Kidney glomerular epithelial cell (primary cell): ENCODE data around the gene TBC1D4.

Experiments used
- DNase-seq: peaks from one replicate; lab custom pipeline; 2025; lab: John Stamatoyannopoulos, UW

TBC1D4 gene

DNA sequence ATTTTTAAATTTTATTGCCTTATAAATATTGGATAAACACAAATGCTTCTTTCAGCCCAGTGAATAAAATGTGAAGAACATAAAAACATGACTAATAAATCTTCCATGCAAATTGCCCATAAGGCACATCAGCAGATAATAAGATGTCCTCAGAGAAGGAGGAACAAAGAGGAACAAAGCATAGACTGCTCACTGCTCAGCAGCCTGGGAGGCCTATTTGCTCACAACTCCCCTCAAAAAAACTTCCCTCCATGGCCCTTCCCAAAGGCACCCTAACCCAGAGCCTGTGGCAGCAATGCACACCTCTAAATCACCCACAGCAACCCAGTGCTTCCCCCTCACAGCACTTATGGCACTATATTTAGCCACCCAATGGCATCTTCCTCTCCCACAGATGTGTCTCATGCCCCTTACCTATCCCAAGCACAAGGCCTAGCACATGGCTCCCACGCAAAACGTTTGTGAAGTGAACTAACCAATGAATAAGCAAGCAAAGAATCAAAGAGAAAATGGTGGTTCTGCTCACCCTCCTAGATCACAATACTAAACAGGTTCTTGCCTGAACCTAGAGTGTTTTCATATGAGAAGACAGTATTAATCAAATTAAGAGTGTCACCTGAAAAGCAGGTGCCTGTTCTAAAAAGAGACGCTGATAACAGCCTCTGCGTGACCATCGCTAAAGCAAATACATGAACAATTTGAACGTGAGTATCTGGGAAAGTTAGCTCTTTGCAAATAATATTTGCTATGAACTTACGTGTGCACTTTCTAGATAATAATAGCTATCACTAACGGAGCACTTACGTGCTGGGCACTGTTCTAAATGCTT, 96.9 kb downstream of the TBC1D4 start:
- no peak for DNase-seq

DNA sequence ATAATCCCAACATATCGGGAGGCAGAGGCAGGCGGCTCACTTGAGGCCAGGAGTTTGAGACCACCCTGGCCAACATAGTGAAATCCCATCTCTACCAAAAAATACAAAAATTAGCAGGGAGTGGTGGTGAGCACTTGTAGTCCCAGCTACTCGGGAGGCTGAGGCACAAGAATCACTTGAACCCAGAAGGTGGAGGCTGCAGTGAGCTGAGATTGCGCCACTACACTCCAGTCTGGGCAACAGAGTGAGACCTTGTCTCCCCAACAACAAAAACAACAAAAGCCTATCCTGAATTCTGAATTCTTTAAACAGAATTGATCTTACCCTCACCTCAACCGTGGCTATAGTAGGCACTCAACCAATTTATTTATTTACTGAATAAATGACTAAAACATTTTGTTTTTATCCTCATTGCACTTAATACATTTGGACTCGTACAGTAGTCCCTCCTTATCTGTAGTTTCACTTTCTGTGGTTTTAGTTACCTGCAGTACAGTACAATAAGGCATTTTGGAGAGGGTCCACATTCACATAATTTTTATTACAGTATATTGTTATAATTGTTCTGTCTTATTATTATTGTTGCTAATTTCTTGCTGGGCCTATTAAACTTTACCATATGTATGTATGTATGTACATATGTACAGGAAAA, 98.8 kb downstream of the TBC1D4 start:
- DNase-seq: no peak

DNA sequence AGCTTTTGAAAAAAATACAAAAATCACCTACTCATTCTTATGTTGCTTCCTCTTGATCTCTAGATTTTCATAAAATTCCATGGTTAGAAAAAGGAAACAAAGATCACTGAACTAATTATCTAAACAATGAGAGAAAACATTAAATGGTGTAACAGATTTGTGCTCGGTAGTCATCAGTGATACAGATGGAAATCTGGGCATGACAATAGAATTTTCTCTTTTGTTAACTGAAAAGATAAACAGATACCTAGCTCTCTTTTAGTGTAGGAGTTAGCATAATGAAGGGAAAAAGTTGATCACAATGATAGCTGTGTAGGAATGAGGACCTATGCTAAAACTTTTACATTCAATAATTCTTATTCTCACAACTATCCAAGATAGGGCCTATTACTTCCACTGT, 103.7 kb downstream of the TBC1D4 start:
- no peak for DNase-seq

GRCh38 chr13:75376792-75377402, 105.1 kb downstream of the TBC1D4 start:
- DNase-seq: no peak

- DNase-seq: no peak
These were observed 106.6 kb downstream of the TBC1D4 start for GRCh38 chr13:75375329-75375728.

DNA sequence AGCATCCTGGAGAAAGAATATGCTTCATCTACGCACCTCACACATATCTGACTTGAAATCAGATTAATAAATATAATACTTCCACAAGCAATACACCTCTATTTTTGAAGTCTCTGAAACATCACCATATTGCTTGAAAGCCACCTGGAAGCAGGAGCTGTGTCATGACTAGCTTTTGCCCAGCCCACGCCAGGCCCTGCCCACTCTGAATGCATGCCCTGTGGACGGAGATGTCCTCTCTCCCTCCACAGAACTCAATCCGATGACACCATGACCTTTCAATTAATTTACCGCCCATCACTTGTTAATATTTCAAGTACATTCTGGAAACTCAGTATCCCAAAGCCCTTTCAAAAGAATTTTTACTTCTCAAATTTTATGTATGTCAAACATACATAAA, 108.0 kb downstream of the TBC1D4 start:
- no peak for DNase-seq

DNA sequence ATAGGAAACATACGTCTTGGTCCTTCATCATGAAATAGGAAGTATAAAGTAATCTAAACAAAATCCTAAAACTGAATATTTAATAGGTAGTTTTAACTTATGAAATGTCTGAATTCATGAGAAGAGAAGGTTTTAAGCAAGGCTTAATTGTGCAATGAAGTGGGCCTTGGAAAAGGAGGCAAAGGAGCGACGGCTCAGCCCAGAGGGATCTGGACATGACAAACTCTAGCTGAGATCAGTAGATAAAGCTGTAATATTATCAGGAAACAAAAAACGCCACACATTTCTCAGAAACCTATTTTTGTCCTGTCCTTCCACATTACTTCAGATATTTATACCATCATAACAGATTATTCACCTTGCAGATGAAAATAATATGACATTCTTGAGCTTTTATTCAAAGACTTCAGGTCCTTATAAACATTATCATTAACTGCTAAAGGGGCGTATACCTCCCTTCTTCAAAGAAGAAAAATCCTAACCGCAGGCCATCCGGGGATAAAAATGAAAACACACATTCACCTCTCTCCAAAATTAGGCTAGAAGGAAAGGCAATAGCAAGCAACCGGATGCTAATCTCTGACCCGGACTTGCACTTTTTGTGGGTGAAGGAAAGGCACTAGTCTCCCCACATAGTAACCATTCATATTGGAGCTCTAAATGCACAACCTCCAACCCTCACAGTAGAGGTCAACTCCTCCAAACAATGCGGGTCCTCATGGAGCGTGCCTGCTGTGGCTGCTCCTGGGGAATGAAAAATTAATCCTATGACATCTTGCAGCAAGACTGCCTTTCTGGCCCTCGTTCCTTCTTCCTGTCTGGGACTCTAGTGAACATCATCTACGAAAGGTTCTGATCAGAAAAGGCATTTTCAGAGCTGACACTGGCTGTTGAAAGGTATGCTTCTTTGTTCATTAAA, 108.8 kb downstream of the TBC1D4 start:
- no peak for DNase-seq

DNA sequence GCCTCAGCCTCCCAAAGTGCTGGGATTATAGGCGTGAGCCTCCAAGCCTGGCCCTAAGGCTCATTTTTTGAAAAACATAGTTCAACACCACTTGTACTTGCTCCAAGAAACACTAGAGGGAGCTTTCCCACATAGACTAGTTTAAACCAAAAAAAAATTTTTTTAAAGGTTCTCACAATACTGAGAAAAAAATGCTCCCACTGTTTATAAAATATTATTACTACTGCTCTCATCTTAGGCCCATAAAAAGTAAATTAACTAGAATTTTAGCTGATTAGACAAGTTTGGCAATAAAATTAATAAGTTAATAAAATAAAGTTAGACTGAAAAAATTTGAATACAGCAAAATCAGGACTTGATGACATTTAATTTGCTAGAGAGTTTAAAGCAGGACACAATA, 109.5 kb downstream of the TBC1D4 start:
- peak; percentile 36 for DNase-seq

- DNase-seq: no peak
These were observed 110.8 kb downstream of the TBC1D4 start for GRCh38 chr13:75371203-75371602.

- no peak for DNase-seq
These were observed 111.2 kb downstream of the TBC1D4 start for GRCh38 chr13:75370774-75371173.

GRCh38 chr13:75369981-75370380, 112.0 kb downstream of the TBC1D4 start:
- DNase-seq: no peak

- DNase-seq: peak; percentile 59
These were observed 113.8 kb downstream of the TBC1D4 start for GRCh38 chr13:75368167-75368566.

DNA sequence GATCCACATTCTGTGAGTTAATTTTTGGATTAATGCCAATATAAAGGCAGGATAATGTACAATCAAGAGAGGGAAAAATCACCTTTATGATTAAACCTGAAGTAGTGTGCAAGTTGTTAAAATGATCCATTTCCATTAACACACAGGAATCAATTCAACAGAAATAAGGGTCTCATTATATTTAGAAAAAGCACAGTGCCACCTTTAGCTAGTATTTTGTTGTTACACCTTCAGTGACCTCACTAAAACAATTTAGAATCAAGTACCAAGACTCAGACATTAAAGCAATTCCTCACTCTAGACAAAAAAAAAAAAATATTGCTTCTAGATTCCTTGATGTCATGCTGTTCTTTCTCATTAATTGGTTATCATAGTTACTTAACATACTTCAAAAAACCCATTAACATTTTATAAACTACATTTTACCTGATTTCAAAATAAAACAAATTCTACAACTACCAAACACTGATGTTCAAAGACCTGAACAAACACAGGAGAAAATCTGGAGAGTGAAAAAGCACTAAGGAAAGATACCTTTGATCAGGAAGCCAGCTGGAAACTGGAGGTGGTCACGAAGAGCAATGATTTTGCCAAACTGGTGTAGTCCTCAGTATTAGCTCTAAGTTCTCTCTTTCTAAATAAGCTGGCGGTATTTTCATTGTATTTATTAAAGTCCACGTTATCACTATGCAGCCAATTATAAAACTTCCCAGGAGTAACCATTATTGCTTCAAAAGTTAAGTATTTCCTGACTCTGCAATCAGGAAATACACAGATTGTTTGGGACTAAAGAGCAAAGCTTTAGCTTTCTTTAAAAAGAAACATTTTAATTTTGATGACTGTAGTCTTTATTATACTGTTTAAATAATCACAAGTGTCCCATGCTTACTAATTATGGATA, 115.3 kb downstream of the TBC1D4 start:
- no peak for DNase-seq

GRCh38 chr13:75365724-75366173, 116.2 kb downstream of the TBC1D4 start:
- peak; percentile 71 for DNase-seq

- DNase-seq: no peak
These were observed 117.7 kb downstream of the TBC1D4 start for GRCh38 chr13:75364131-75364713.

DNA sequence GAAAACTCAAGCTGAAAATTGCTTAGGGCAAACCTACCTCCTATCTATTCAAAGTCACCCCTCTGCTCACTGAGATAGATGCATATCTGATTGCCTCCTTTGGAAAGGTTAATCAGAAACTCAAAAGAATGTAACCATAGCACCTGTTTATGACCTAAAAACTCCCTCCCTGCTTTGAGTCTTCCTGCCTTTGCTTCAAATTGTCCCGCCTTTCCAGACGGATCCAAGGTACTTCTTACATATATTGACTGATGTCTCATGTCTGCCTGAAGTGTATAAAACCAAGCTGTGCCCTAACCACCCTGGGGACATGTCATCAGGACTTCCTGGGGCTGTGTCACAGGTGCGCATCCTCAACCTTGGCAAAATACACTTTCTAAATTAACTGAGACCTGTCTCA, 118.6 kb downstream of the TBC1D4 start:
- DNase-seq: no peak

DNA sequence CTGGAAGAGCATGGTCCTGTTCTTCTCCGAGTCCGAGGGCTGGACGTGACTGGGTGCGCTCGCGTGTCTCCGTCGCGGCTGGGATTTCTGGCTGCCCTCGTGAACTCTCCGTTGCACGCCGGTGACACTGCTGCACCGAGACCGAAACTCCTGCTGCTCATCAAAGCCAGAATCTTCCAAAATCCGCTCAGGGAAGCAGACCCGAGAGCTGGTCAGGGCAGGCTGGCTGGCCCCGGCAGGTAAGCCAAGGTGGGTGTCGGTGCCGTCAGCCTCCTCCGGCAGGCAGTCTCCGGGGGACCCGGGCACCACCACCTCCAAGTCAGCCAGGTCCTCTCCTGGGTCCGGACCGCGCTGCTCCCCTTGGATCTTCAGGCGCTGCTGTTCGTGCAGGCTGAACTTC, 119.9 kb downstream of the TBC1D4 start:
- no peak for DNase-seq

DNA sequence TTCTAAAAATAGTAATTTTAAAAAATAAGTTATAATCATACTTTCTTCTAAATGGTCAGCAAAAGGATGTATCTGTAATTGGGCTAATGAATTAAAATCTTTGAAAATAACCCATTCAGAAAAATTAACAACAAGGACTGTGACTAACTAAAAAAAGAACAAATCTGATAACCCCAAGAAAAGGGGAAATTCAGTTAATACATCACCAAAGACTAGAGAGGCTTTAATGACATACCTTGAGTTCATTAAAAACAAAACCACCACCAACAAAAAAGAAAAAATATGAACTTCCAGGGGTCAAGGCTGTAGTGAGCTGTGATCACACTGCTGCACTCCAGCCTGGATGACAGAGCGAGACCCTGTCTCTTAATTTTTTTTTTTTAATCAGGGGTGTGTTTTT, 121.8 kb downstream of the TBC1D4 start:
- no peak for DNase-seq

DNA sequence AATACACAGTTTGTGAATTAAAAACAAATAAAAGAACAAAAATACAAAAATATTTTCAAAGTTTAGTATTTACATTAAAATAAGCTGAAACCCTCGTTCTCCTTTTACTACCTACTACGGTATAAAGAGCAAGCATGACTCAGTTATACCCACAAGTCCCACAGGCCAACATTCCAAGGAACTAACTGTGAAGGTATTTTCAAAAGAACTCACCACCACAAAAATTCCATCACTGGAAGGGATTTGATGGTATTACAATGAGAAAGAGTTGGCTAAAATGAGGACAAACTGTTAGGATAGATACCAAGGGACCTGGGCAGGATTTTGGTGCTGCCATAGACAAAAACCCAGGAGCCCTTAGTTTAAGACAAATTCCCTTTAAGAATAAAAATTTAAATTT, 122.7 kb downstream of the TBC1D4 start:
- peak; percentile 82 for DNase-seq

GRCh38 chr13:75357576-75358289, 124.2 kb downstream of the TBC1D4 start:
- DNase-seq: peak; percentile 51
